HepG2 (cell line): ENCODE results near the gene SLC22A23. TPM values are rescaled to one million over a fixed set of nuclear protein-coding genes. Genes with fewer than 3 reads are reported as not detected.
A peak's percentile ranks its signal among the peaks of the same experiment; 100 is the strongest.

ENCODE experiments used
- BORCS8-MEF2B ChIP-seq: sonication (generic); formaldehyde crosslinking; IDR thresholded peaks from 2 replicates; pipeline ENCODE4 v1.8.0; 2022; ENCODE audit warnings: mild to moderate bottlenecking, missing genetic modification reagents
- CBFB ChIP-seq: sonication (generic); formaldehyde crosslinking; IDR thresholded peaks from 2 replicates; pipeline ENCODE4 v1.4.0; 2020; ENCODE audit warnings: missing genetic modification reagents
- FOSL2 ChIP-seq: sonication (generic); formaldehyde crosslinking; IDR thresholded peaks from 2 replicates; pipeline ENCODE4 v1.4.0; 2020; ENCODE audit warnings: missing genetic modification reagents
- GZF1 ChIP-seq: sonication (generic); formaldehyde crosslinking; IDR thresholded peaks from 2 replicates; pipeline ENCODE4 v1.5.1; 2020; ENCODE audit warnings: mild to moderate bottlenecking, missing genetic modification reagents
- MXI1 ChIP-seq: IDR thresholded peaks from 3 replicates; pipeline ENCODE4 v1.6.1; 2012; ENCODE audit warnings: low read depth, low read length, inconsistent platforms, borderline replicate concordance
- NR2C2 ChIP-seq: sonication (generic); formaldehyde crosslinking; IDR thresholded peaks from 2 replicates; pipeline ENCODE4 v1.4.0; 2020; ENCODE audit warnings: missing genetic modification reagents, mild to moderate bottlenecking, moderate library complexity, borderline replicate concordance
- RBAK ChIP-seq: sonication (generic); formaldehyde crosslinking; IDR thresholded peaks from 2 replicates; pipeline ENCODE4 v1.5.1; 2020; ENCODE audit warnings: mild to moderate bottlenecking, missing genetic modification reagents
- SAP130 ChIP-seq: IDR thresholded peaks from 2 replicates; pipeline ENCODE4 v1.6.1; 2016; ENCODE audit warnings: low read depth
- TEAD3 ChIP-seq: optimal IDR thresholded peaks from 2 replicates; pipeline ENCODE3; 2016; ENCODE audit warnings: borderline replicate concordance
- USF2 ChIP-seq, 2 experiments: sonication (generic) in 1 of 2; formaldehyde crosslinking in 1 of 2; IDR thresholded peaks; 2 replicates each; pipeline versions ENCODE4 v1.5.1 to v1.6.1; 2011 to 2020; ENCODE audit warnings: borderline replicate concordance in 1 of 2, low read depth in 1 of 2, low read length in 1 of 2, mild to moderate bottlenecking in 1 of 2, missing genetic modification reagents in 1 of 2, moderate library complexity in 1 of 2
- YEATS2 ChIP-seq: sonication (generic); formaldehyde crosslinking; IDR thresholded peaks from 2 replicates; pipeline ENCODE4 v1.4.0; 2020; ENCODE audit warnings: missing genetic modification reagents, borderline replicate concordance
- ZFP91 ChIP-seq: sonication (generic); formaldehyde crosslinking; IDR thresholded peaks from 2 replicates; pipeline ENCODE4 v1.9.0; 2022; ENCODE audit warnings: missing genetic modification reagents, mild to moderate bottlenecking, borderline replicate concordance
- ZNF142 ChIP-seq: sonication (generic); formaldehyde crosslinking; IDR thresholded peaks from 2 replicates; pipeline ENCODE4 v1.4.0; 2020; ENCODE audit warnings: missing genetic modification reagents
- ZNF234 ChIP-seq: sonication (generic); formaldehyde crosslinking; conservative IDR thresholded peaks from 2 replicates; pipeline ENCODE4 v1.5.1; 2020; ENCODE audit warnings: mild to moderate bottlenecking, missing genetic modification reagents
- ZNF362 ChIP-seq: sonication (generic); formaldehyde crosslinking; IDR thresholded peaks from 2 replicates; pipeline ENCODE4 v1.4.0; 2020; ENCODE audit warnings: missing genetic modification reagents, mild to moderate bottlenecking, borderline replicate concordance
- ZNF607 ChIP-seq: sonication (generic); formaldehyde crosslinking; IDR thresholded peaks from 2 replicates; pipeline ENCODE4 v1.5.1; 2020; ENCODE audit warnings: missing genetic modification reagents, mild to moderate bottlenecking, borderline replicate concordance
- ZSCAN9 ChIP-seq: IDR thresholded peaks from 2 replicates; pipeline ENCODE4 v1.6.1; 2016; ENCODE audit warnings: borderline replicate concordance
- polyA plus RNA-seq, 8 experiments: library from polyadenylated mRNA; depleted of rRNA in 3 of 8; stranded (reverse) in 7 of 8; unstranded in 1 of 8; fragments of >200 nt; fragmentation: Illumina TruSeq in 4 of 8; extraction: Trizol in 4 of 8; gene quantifications; 2 replicates each; pipeline versions ENCODE4 v1.2.1 to v1.2.3, GENCODE V29; 2011 to 2016; ENCODE audit warnings: low read depth in 4 of 8, missing spikeins in 1 of 8, mixed read lengths in 1 of 8; ENCODE audit not compliant: insufficient read depth in 1 of 8
- total RNA-seq, 5 experiments: library from RNA; depleted of rRNA; stranded (reverse); fragments of >200 nt; fragmentation: Illumina TruSeq; extraction: Trizol; gene quantifications; 2 replicates each; pipeline ENCODE4 v1.2.3, GENCODE V29; 2016; ENCODE audit warnings: low read depth in 1 of 5

Gene SLC22A23
- total and polyA plus RNA-seq, 2 of the 13 experiments (the other 11 are each of a cell fraction or from before 2014, with no cell fraction given), result 11.8 to 17.5 TPM

- TF ChIP-seq MXI1, result peak; percentile 66; the same call in 1 of the 3 replicates
- TF ChIP-seq BORCS8-MEF2B, result no peak
- peak; percentile 48; the same call in 1 of the 2 replicates for TF ChIP-seq ZNF362
- TF ChIP-seq RBAK, result no peak
- peak; percentile 88 for TF ChIP-seq SAP130
- 0 out of 2 replicates have a peak, but pooled peaks have one; percentile 74 for TF ChIP-seq CBFB (CRISPR knock-in tag)
- peak; percentile 47; the same call in 1 of the 2 replicates for TF ChIP-seq YEATS2 (CRISPR knock-in tag)
- TF ChIP-seq USF2 (IDR thresholded peaks at IDR 0.05; ENCODE audit: low read depth, low read length), result peak; percentile 63; the same call in 1 of the 2 replicates
- TF ChIP-seq USF2 (CRISPR knock-in tag; IDR thresholded peaks at IDR 0.05; ENCODE audit: borderline replicate concordance), result peak; percentile 60; the same call in 1 of the 2 replicates
- TF ChIP-seq ZNF234 (CRISPR knock-in tag), result no peak
- peak; percentile 71 for TF ChIP-seq FOSL2 (CRISPR knock-in tag)
- no peak for TF ChIP-seq NR2C2 (CRISPR knock-in tag)
- TF ChIP-seq ZNF607, result peak; percentile 54; the same call in 1 of the 2 replicates
- TF ChIP-seq ZFP91 (CRISPR knock-in tag), result 0 out of 2 replicates have a peak, but pooled peaks have one; percentile 6
- no peak for TF ChIP-seq ZNF142
- no peak for TF ChIP-seq GZF1 (CRISPR knock-in tag)
- TF ChIP-seq TEAD3, result peak; percentile 49
- peak; percentile 77; the same call in 1 of the 2 replicates for TF ChIP-seq ZSCAN9
Observed at GRCh38 chr6:3414327-3415081, 42.3 kb downstream of the SLC22A23 start (continued).
